ENCODE measurements around the gene PTGIS.

The PTGIS gene

GRCh38 chr20:49559411-49560081 lies 8.4 kb downstream of the PTGIS start:
- no peak for DNase-seq

- DNase-seq, result no peak
Observed at GRCh38 chr20:49558826-49559225, 9.1 kb downstream of the PTGIS start.

- DNase-seq, result no peak
Observed at GRCh38 chr20:49557449-49557848, 10.5 kb downstream of the PTGIS start.

GRCh38 chr20:49556621-49557020 lies 11.3 kb downstream of the PTGIS start:
- DNase-seq, result no peak

- no peak for DNase-seq
Observed at GRCh38 chr20:49549801-49550551, 18.0 kb downstream of the PTGIS start.

- no peak for DNase-seq
Observed at GRCh38 chr20:49548371-49548947, 19.5 kb downstream of the PTGIS start.

GRCh38 chr20:49545572-49545971 lies 22.4 kb downstream of the PTGIS start:
- no peak for DNase-seq

GRCh38 chr20:49544535-49544934 lies 23.4 kb downstream of the PTGIS start:
- DNase-seq, result no peak

GRCh38 chr20:49543858-49544437 lies 24.0 kb downstream of the PTGIS start:
- DNase-seq, result no peak

- no peak for DNase-seq
Observed at GRCh38 chr20:49543071-49543857, 24.7 kb downstream of the PTGIS start.

- DNase-seq, result no peak
Observed at GRCh38 chr20:49542514-49542991, 25.4 kb downstream of the PTGIS start.

- no peak for DNase-seq
Observed at GRCh38 chr20:49541733-49542513, 26.0 kb downstream of the PTGIS start.

GRCh38 chr20:49540687-49541435 lies 27.1 kb downstream of the PTGIS start:
- DNase-seq, result no peak

GRCh38 chr20:49540232-49540620 lies 27.7 kb downstream of the PTGIS start:
- no peak for DNase-seq

GRCh38 chr20:49539481-49540231 lies 28.3 kb downstream of the PTGIS start:
- DNase-seq, result no peak

GRCh38 chr20:49538950-49539349 lies 29.0 kb downstream of the PTGIS start:
- DNase-seq, result no peak

GRCh38 chr20:49534255-49534712 lies 33.7 kb downstream of the PTGIS start:
- no peak for DNase-seq

- no peak for DNase-seq
Observed at GRCh38 chr20:49532285-49532946, 35.5 kb downstream of the PTGIS start.

GRCh38 chr20:49529470-49529869 lies 38.5 kb downstream of the PTGIS start:
- no peak for DNase-seq

GRCh38 chr20:49526568-49526967 lies 41.4 kb downstream of the PTGIS start:
- no peak for DNase-seq

Measured in cerebellar nuclear complex (tissue), 1 donor.